GM12892 (cell line): Measurements from ENCODE around the gene SLC19A2. TPM values are rescaled to one million over a fixed set of nuclear protein-coding genes. Genes with fewer than 3 reads are reported as not detected.
"Not testable (repeated sequence)": the region's sequence is repeated elsewhere in the genome, so short reads cannot be mapped to it uniquely, and the experiment has no call there.

Source experiments
- DNase-seq: peaks from one replicate; pipeline ENCODE4 v3.0.0; 2011; ENCODE audit not compliant: insufficient read length
- FAIRE-seq: peaks from 2 replicates; lab custom pipeline; 2011; peaks lifted over from hg19 to GRCh38; lab: Jason Lieb, UNC
- POLR2A ChIP-seq: IDR thresholded peaks from 2 replicates; pipeline ENCODE4 v1.6.1; 2011; ENCODE audit warnings: low read depth, low read length, control low read depth
- POLR2AphosphoS5 ChIP-seq: IDR thresholded peaks from 2 replicates; pipeline ENCODE4 v1.6.1; 2011; ENCODE audit warnings: low read depth, low read length, control low read depth
- TAF1 ChIP-seq: IDR thresholded peaks from 2 replicates; pipeline ENCODE4 v1.6.1; 2011; ENCODE audit warnings: low read depth, mild to moderate bottlenecking, control low read depth, low read length, borderline replicate concordance
- polyA plus RNA-seq: library from polyadenylated mRNA; unstranded; fragments of >200 nt; gene quantifications from one replicate; pipeline ENCODE4 v1.2.1, GENCODE V29; 2012; ENCODE audit warnings: missing spikeins, inconsistent platforms; ENCODE audit not compliant: missing spikeins

SLC19A2 gene
- polyA plus RNA-seq, result 3.0 TPM

DNA sequence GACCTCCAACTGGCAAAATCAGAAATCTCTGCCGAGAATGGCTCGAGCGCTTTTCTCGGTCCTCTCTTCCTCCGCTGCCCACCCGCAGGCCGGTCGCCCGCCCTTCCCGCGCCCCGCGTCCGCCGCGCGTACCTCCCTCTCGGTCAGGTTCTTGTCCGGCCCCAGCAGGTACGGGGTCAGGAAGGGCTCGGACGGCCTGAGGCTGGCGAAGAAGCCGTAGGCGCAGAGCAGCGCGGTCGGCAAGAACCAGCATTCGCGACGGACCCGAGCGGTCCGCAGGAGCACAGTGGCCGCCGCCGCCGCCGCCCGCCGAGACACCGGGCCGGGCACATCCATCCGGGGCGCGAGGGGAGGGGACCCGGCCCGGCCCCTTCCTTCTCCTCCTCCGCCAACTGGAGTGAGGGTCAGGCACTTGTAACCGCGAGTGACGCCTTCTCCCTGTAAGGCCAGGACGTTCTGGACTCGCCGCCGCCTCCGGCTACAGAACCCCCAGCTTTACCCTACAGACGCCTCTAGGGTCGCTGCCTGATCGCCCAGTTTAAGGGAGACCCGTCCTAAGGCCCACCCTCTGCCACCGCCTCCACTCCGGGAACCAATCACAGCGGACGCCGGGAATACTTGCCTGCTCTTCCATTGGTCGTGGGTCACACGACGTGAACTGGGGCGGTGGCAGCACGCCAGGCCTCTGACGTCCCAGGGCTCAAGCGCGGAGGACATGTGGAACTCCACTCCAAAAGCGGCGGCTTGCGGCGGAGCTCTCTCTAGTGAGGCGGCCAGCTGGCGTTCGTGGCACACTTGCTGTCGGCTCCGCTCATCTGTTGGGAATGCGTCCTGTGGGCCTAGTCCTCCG is at the start of gene SLC19A2:
TSS of gene SLC19A2 (minus strand) at position 514 of the 850 bp plus-strand sequence. CDS start at position 336, 178 bp downstream.
- FAIRE-seq (peak; percentile 98), DNase-seq (peak; percentile 93)
- TF ChIP-seq TAF1 (0 out of 2 replicates have a peak, but pooled peaks have one; percentile 47), POLR2A (peak; percentile 87), POLR2AphosphoS5 (peak; percentile 81)

DNA sequence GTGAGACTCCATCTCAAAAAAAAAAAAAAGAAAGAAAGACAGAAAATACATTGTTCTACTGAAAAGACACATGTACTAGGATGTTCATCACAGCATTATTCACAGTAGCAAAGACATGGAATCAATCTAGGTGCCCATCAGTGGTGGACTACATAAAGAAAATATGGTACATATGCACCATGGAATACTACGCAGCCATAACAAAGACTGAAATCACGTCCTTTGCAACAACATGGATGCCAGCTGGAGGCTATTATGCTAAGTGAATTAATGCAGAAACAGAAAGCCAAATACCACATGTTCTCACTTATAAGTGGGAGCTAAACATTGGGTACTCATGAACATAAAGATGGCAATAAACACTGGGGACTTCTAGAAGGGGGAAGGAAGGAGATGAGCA is 48.9 kb upstream of the SLC19A2 start:
- TF ChIP-seq POLR2AphosphoS5 (no peak), POLR2A (no peak), TAF1 (no peak)
- FAIRE-seq, result no peak
- DNase-seq, result no peak

DNA sequence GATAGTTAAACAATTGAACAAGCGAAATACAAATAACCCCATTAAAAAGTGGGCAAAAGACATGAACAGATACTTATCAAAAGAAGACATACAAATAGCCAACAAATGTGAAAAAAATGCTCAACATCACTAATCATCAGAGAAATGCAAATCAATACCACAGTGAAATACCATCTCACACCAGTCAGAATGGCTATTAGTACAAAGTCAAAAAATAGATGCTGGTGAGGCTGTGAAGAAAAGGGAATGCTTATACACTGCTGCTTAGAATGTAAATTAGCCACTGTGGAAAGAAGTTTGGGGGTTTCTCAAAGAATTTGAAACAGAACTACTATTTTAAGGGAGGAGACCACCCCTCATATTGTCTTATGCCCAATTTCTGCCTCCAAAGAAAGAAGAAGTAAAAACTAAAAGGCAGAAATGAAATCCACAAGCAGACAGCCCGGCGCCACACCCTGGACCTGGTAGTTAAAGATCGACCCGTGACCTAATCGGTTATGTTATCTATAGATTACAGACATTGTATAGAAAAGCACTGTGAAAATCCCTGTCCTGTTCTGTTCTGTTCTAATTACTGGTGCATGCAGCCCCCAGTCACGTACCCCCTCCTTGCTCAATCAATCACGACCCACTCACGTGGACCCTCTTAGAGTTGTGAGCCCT is 47.9 kb upstream of the SLC19A2 start:
- DNase-seq, FAIRE-seq: not testable (repeated sequence)

DNA sequence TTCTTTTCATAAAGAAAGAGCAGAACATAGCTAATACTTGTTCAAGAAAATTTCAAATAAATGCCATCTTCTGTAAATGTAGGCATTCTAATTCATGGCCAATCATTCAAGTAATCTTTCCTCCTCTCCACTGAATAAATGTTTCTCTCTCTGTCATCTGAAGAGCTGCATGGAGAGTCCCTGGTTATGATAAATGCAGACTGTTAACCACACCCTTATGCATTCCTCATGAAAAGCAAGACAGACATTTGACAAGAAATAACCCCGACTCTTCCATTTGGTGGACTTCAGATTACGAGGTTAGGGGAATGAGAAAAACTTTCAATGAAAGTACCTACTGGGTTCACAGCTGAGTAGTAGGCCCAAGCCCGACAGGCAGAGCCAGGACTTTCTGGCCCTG is 44.7 kb upstream of the SLC19A2 start:
- FAIRE-seq (no peak), DNase-seq (no peak)
- TF ChIP-seq TAF1, result no peak
- TF ChIP-seq POLR2A, result no peak
- no peak for TF ChIP-seq POLR2AphosphoS5

DNA sequence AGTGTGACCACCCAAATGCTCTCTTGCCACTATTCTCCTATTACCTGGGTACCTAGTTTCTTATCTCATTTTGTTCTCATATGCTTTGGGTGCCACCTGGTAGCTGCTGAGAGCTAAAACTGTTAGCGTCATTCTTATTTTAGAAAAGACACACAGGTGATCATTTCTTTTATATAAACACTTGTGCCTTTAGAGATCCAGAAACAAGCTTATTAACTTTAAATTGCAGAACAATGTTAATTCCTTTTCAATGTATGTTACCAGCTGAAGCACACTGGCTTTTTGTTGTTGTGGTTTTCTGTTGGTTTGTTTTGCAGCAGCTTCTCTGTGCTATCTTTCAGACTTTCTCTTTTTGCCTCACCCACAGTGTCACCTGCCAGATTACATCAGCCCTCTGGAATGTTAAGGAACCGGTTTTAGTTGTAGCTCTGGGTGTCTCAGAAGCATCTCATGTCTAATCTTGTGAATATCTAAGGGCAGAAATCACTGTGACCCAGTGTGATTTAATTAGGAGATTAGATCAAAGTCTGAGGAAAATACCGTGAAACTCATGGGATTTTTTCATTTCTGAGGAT is 43.4 kb upstream of the SLC19A2 start:
- FAIRE-seq (no peak), DNase-seq (no peak)
- TF ChIP-seq TAF1 (no peak), POLR2AphosphoS5 (no peak)

DNA sequence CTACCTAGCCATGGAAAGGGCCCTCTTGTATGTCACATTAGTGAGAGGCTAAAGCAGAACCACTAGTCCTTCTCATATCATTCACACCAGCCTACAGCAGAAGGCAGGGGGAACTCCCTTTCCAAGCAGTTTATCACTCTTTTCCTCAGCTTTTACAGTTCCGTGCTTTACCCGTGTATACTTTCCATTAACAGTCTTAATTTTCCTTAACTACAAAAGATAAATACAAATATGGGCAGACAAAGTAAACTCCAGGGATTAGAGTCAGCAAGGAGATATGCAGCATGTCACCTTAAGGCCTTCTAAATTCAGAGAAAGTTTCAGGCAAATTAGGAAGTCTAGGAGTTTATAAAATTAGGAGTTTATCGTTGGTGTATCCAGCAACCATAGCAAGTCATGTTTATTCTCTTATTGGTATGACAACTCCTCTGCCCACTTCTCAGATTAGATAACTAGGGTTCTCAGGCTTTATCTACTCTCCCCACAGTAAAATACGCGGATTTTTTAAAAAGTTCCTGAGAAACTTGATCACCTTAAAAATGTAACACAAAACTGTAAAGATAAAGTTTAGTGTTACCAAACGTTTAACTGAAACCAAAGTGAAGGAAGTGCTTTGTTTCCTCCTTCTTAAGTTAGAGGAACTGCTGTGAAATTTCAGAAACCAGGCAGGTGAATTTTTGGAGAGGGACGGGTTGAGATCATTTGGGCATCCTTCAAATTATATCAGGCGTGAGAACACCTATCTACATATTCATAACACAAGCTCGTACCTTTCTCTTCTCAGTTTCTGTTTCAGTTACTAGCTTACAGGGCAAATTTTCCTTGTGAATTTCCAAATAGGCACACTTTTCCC is 42.7 kb upstream of the SLC19A2 start:
- peak; percentile 36 for FAIRE-seq
- no peak for DNase-seq
- TF ChIP-seq TAF1 (no peak), POLR2AphosphoS5 (no peak), POLR2A (no peak)

- FAIRE-seq (no peak), DNase-seq (no peak)
- TF ChIP-seq TAF1 (no peak), POLR2AphosphoS5 (no peak), POLR2A (no peak)
Measured at GRCh38 chr1:169527451-169528214, 41.9 kb upstream of the SLC19A2 start.

DNA sequence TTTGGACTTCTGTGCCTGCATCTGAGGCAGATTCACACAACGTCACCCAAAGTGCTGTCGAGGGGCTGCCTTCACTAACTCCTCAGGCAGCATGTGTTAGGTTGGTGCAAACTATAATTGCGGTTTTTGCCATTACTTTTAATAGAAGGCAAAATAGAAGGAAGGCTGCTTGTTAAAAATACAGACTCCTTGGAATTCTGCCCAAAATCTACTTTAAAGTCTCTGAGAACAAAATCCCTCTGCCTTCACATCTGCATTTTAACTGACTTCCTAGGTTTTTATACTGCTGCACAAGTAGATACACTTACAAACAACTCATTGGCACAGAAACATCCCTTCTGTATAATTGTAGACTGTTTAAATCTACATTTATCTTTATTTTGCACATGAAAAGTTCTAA is 41.3 kb upstream of the SLC19A2 start:
- DNase-seq, result no peak
- no peak for FAIRE-seq
- TF ChIP-seq TAF1, result no peak
- no peak for TF ChIP-seq POLR2AphosphoS5
- no peak for TF ChIP-seq POLR2A

GRCh38 chr1:169526120-169526832 is 40.5 kb upstream of the SLC19A2 start:
- no peak for DNase-seq
- TF ChIP-seq POLR2A (no peak), TAF1 (no peak), POLR2AphosphoS5 (no peak)
- FAIRE-seq, result no peak

DNA sequence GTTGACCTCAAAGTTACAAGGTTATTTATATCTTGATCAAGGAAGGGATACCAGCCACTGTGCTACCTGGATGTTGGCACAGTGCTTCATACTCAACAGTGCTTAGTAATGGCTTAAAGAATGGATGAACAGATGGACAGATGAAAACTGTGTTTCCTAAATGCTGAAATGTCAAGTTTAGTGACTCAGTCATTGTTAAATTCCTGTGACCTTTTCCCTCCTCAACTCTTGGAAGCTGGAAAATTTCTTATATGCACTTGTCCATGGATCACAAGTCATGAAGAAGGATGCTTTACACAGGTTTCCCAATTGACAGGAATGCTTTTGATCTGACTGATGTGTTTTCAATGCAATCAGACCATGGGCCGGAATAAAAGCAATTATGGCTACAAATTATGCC is 39.6 kb upstream of the SLC19A2 start:
- DNase-seq, result no peak
- TF ChIP-seq TAF1 (no peak), POLR2AphosphoS5 (no peak), POLR2A (no peak)
- no peak for FAIRE-seq
